Smooth muscle cell (in vitro differentiated cells): Measurements from ENCODE around the gene DIS3L. TPM values are rescaled to one million over a fixed set of nuclear protein-coding genes. Genes with fewer than 3 reads are reported as not detected.

ENCODE experiments used
- DNase-seq: peaks from one replicate; lab custom pipeline; 2025; ENCODE audit not compliant: unreplicated experiment; lab: John Stamatoyannopoulos, UW
- H2AFZ ChIP-seq: fragments of 200-600 bp; sonication (generic); 2 replicates; pipeline ENCODE4 v1.6.0; 2016; ENCODE audit warnings: antibody characterized with exemption, low read depth, mild to moderate bottlenecking
- H3F3A ChIP-seq: fragments of 200-600 bp; sonication (generic); 2 replicates; pipeline ENCODE4 v1.6.0; 2017; ENCODE audit warnings: antibody characterized with exemption, low read depth
- H3K27ac ChIP-seq: fragments of 200-600 bp; sonication (generic); 2 replicates; pipeline ENCODE4 v1.5.1; 2016; ENCODE audit warnings: low read depth, mild to moderate bottlenecking
- H3K27me3 ChIP-seq: fragments of 200-600 bp; sonication (generic); 2 replicates; pipeline ENCODE4 v1.6.1; 2016; ENCODE audit warnings: low read depth, mild to moderate bottlenecking
- H3K36me3 ChIP-seq: fragments of 200-600 bp; sonication (generic); 2 replicates; pipeline ENCODE4 v1.5.1; 2016; ENCODE audit warnings: low read depth
- H3K4me1 ChIP-seq: fragments of 200-600 bp; sonication (generic); 2 replicates; pipeline ENCODE4 v1.5.1; 2016; ENCODE audit warnings: low read depth
- H3K4me2 ChIP-seq: fragments of 200-600 bp; sonication (generic); 2 replicates; pipeline ENCODE4 v1.6.0; 2016; ENCODE audit warnings: mild to moderate bottlenecking
- H3K4me3 ChIP-seq: fragments of 200-600 bp; sonication (generic); 2 replicates; pipeline ENCODE4 v1.5.1; 2016; ENCODE audit warnings: mild to moderate bottlenecking
- H3K79me2 ChIP-seq: fragments of 200-600 bp; sonication (generic); 2 replicates; pipeline ENCODE4 v1.6.0; 2016; ENCODE audit warnings: low read depth, mild to moderate bottlenecking
- H3K9ac ChIP-seq: fragments of 200-600 bp; sonication (generic); 2 replicates; pipeline ENCODE4 v1.6.0; 2016; ENCODE audit warnings: low read depth
- H3K9me3 ChIP-seq: fragments of 200-600 bp; sonication (generic); replicated peaks from 2 replicates; pipeline ENCODE4 v1.5.1; 2016; ENCODE audit warnings: low read depth
- H4K20me1 ChIP-seq: fragments of 200-600 bp; sonication (generic); 2 replicates; pipeline ENCODE4 v1.6.0; 2016; ENCODE audit warnings: low read depth
- CTCF ChIP-seq: fragments of 200-600 bp; sonication (generic); IDR thresholded peaks from 2 replicates; pipeline ENCODE4 v1.5.1; 2017; ENCODE audit warnings: borderline replicate concordance, mild to moderate bottlenecking, antibody characterized with exemption; ENCODE audit not compliant: insufficient read depth, poor library complexity, severe bottlenecking
- WGBS: methylation state at CpG from one replicate; pipeline ENCODE4 v1.1.7; 2016; ENCODE audit warnings: low lambda C conversion rate; 5-methylcytosine and 5-hydroxymethylcytosine counted together
- polyA plus RNA-seq: library from polyadenylated mRNA; unstranded; fragments of >200 nt; fragmentation: Nextera tagmentation; extraction: Ambion mirVana; gene quantifications from 2 replicates; pipeline ENCODE4 v1.2.1, GENCODE V29; 2016
- total RNA-seq: library from RNA; depleted of rRNA; stranded (reverse); fragments of >200 nt; gene quantifications from 2 replicates; pipeline ENCODE4 v1.2.3, GENCODE V29; 2014

The DIS3L gene
- total and polyA plus RNA-seq, 2 experiments from 2014 or later = 10.5 to 15.2 TPM

GRCh38 chr15:66287461-66288057 is 5.8 kb upstream of the DIS3L start:
- DNase-seq = no peak
- Histone ChIP-seq H3F3A (no peaks in the 10 kb centered on the region), H3K27ac (no peak overlapping the region), H3K9me3 (no peaks in the 10 kb centered on the region), H3K4me3 (no peak overlapping the region), H3K36me3 (no peaks in the 10 kb centered on the region), H3K79me2 (no peaks in the 10 kb centered on the region), H3K27me3 (no peaks in the 10 kb centered on the region), H3K9ac (no peak overlapping the region), H4K20me1 (no peaks in the 10 kb centered on the region), H3K4me1 (peaks cover under 1% of the 10 kb centered on the region), H2AFZ (no peak overlapping the region), H3K4me2 (no peak overlapping the region)
- 17% methylated on average over 6 of the region's 6 CpGs for WGBS
- TF ChIP-seq CTCF = peak; percentile 50

- H3K79me2 ChIP-seq = no peaks in the 10 kb centered on the region
- no peaks in the 10 kb centered on the region for H3F3A ChIP-seq
- no peak overlapping the region for H3K9ac ChIP-seq
- no peaks in the 10 kb centered on the region for H3K27me3 ChIP-seq
- no peak overlapping the region for H2AFZ ChIP-seq
- no peak overlapping the region for H3K27ac ChIP-seq
- H3K4me2 ChIP-seq = no peak overlapping the region
- no peaks in the 10 kb centered on the region for H3K9me3 ChIP-seq
- H4K20me1 ChIP-seq = no peaks in the 10 kb centered on the region
- TF ChIP-seq CTCF = no peak
- H3K4me3 ChIP-seq = no peak overlapping the region
- no peaks in the 10 kb centered on the region for H3K36me3 ChIP-seq
- peaks cover 6% of the 10 kb centered on the region for H3K4me1 ChIP-seq
- no peak for DNase-seq
Observed at GRCh38 chr15:66288093-66288492, 5.3 kb upstream of the DIS3L start.

GRCh38 chr15:66288551-66289185 is 4.7 kb upstream of the DIS3L start:
- no peaks in the 10 kb centered on the region for H4K20me1 ChIP-seq
- 87% methylated on average over 6 of the region's 6 CpGs for WGBS
- no peaks in the 10 kb centered on the region for H3K36me3 ChIP-seq
- no peaks in the 10 kb centered on the region for H3K79me2 ChIP-seq
- H3K4me1 ChIP-seq = peaks cover 6% of the 10 kb centered on the region
- no peak overlapping the region for H3K9ac ChIP-seq
- no peak overlapping the region for H2AFZ ChIP-seq
- H3F3A ChIP-seq = no peaks in the 10 kb centered on the region
- no peak for TF ChIP-seq CTCF
- H3K27me3 ChIP-seq = no peaks in the 10 kb centered on the region
- DNase-seq = no peak
- H3K4me2 ChIP-seq = no peak overlapping the region
- no peak overlapping the region for H3K4me3 ChIP-seq
- no peak overlapping the region for H3K27ac ChIP-seq
- no peaks in the 10 kb centered on the region for H3K9me3 ChIP-seq

GRCh38 chr15:66290007-66290406 is 3.4 kb upstream of the DIS3L start:
- DNase-seq = no peak
- 95% methylated on average over 3 of the region's 3 CpGs for WGBS
- Histone ChIP-seq H3K27me3 (no peaks in the 10 kb centered on the region), H3K36me3 (no peaks in the 10 kb centered on the region), H3K9ac (no peak overlapping the region), H4K20me1 (no peaks in the 10 kb centered on the region), H3K27ac (no peak overlapping the region), H2AFZ (no peak overlapping the region), H3K4me1 (peaks cover 17% of the 10 kb centered on the region), H3K9me3 (no peaks in the 10 kb centered on the region), H3F3A (peaks cover 10% of the 10 kb centered on the region), H3K4me3 (no peak overlapping the region), H3K4me2 (no peak overlapping the region), H3K79me2 (no peaks in the 10 kb centered on the region)
- no peak for TF ChIP-seq CTCF
